Stimulated activated CD4-positive, alpha-beta T cell treated with anti-CD3 and anti-CD28 coated beads, Interleukin-4, amount 100 ng/mL, for 48 hours (primary cell): ENCODE results near the gene GCNT1.
"Not testable (repeated sequence)": the region's sequence is repeated elsewhere in the genome, so short reads cannot be mapped to it uniquely, and the experiment has no call there.

Experiments used
- DNase-seq, 2 donors: peaks; one replicate each; pipeline ENCODE4 v3.0.0-alpha.2; 2020; ENCODE audit warnings: low read depth in 2 of 2

Gene GCNT1

GRCh38 chr9:76458903-76459693, at the start of gene GCNT1:
GCNT1 (plus strand) TSS chr9:76459182; CDS start chr9:76502382, 43,200 bp downstream.
- DNase-seq = peak; percentile 86 to 89

GRCh38 chr9:76412638-76413037, 46.3 kb upstream of the GCNT1 start:
- DNase-seq = no peak

GRCh38 chr9:76413658-76414057, 45.3 kb upstream of the GCNT1 start:
- DNase-seq = no peak

GRCh38 chr9:76414661-76415060, 44.3 kb upstream of the GCNT1 start:
- DNase-seq = no peak

- no peak for DNase-seq
Measured at GRCh38 chr9:76415154-76415553, 43.8 kb upstream of the GCNT1 start.

GRCh38 chr9:76415731-76416130, 43.3 kb upstream of the GCNT1 start:
- no peak for DNase-seq

- no peak for DNase-seq
Measured at GRCh38 chr9:76417394-76417793, 41.6 kb upstream of the GCNT1 start.

- no peak for DNase-seq
Measured at GRCh38 chr9:76419782-76420380, 39.1 kb upstream of the GCNT1 start.

- DNase-seq = no peak
Measured at GRCh38 chr9:76423216-76424177, 35.5 kb upstream of the GCNT1 start.

- DNase-seq = no peak
Measured at GRCh38 chr9:76424491-76424890, 34.5 kb upstream of the GCNT1 start.

GRCh38 chr9:76425677-76426453, 33.1 kb upstream of the GCNT1 start:
- no peak for DNase-seq

GRCh38 chr9:76426807-76427419, 32.1 kb upstream of the GCNT1 start:
- DNase-seq = no peak

- no peak for DNase-seq
Measured at GRCh38 chr9:76431601-76432000, 27.4 kb upstream of the GCNT1 start.

GRCh38 chr9:76433406-76433805, 25.6 kb upstream of the GCNT1 start:
- DNase-seq = no peak

GRCh38 chr9:76433836-76434235, 25.1 kb upstream of the GCNT1 start:
- DNase-seq = no peak

- not testable (repeated sequence) for DNase-seq
Measured at GRCh38 chr9:76434897-76435296, 24.1 kb upstream of the GCNT1 start.

- DNase-seq = not testable (repeated sequence)
Measured at GRCh38 chr9:76437017-76437699, 21.8 kb upstream of the GCNT1 start.

- peak in 1 of 2 donors; percentile 22 for DNase-seq
Measured at GRCh38 chr9:76438841-76439588, 20.0 kb upstream of the GCNT1 start.

- DNase-seq = peak in 1 of 2 donors; percentile 51
Measured at GRCh38 chr9:76441551-76442322, 17.2 kb upstream of the GCNT1 start.
